Psoas muscle (tissue), 8 donors: ENCODE results near the gene QSOX1. TPM values are rescaled to one million over a fixed set of nuclear protein-coding genes. Genes with fewer than 3 reads are reported as not detected.
A peak's percentile ranks its signal among the peaks of the same experiment; 100 is the strongest.

Source experiments
- ATAC-seq, 4 donors: fragments of 200-7000 bp; cut with Tn5 transposase; one replicate each; pipeline ENCODE4 v1.9.1; 2020; ENCODE audit warnings: moderate library complexity in 3 of 4, mild to moderate bottlenecking in 2 of 4
- DNase-seq, 2 donors: peaks; one replicate each; pipeline ENCODE4 v3.0.0-alpha.2; 2020
- H3K27ac ChIP-seq: fragments of 200-600 bp; one replicate; pipeline ENCODE4 v1.8.0; 2022
- H3K27me3 ChIP-seq, 3 donors: fragments of 200-600 bp in 1 of 3; one replicate each; pipeline versions ENCODE4 v1.6.1 to v1.8.0; 2013 to 2022; ENCODE audit warnings: low read length in 2 of 3, mild to moderate bottlenecking in 2 of 3, moderate library complexity in 1 of 3; ENCODE audit not compliant: insufficient read depth in 3 of 3
- H3K36me3 ChIP-seq, 2 donors: fragments of 200-600 bp in 1 of 2; one replicate each; pipeline versions ENCODE4 v1.6.1 to v1.8.0; 2013 to 2022; ENCODE audit warnings: low read depth in 1 of 2, mild to moderate bottlenecking in 1 of 2, moderate library complexity in 1 of 2; ENCODE audit not compliant: insufficient read depth in 1 of 2
- H3K4me1 ChIP-seq: fragments of 200-600 bp; one replicate; pipeline ENCODE4 v1.8.0; 2022
- H3K4me3 ChIP-seq: fragments of 200-600 bp; one replicate; pipeline ENCODE4 v1.8.0; 2022; ENCODE audit warnings: mild to moderate bottlenecking
- H3K9me3 ChIP-seq: fragments of 200-600 bp; one replicate; pipeline ENCODE4 v1.8.0; 2022
- CTCF ChIP-seq: fragments of 200-600 bp; IDR thresholded peaks from one replicate; pipeline ENCODE4 v1.8.0; 2022; ENCODE audit warnings: antibody characterized with exemption
- WGBS, 3 donors: extraction: QIAGEN DNeasy Blood & Tissue Kit; methylation state at CpG; one replicate each; pipeline versions ENCODE4 v1.1.6 to v1.1.7; 2013; 5-methylcytosine and 5-hydroxymethylcytosine counted together
- intact Hi-C, 2 donors: fragments of 100-400 bp; cut with DNase I; formaldehyde crosslinking; loops; one replicate each; pipeline versions ENCODE4 v1.11.0 to v1.14.2; 2022
- polyA plus RNA-seq, 3 donors: library from polyadenylated mRNA; stranded (reverse); fragments of 200-250 nt; gene quantifications; one replicate each; pipeline ENCODE4 v1.2.3, GENCODE V29; 2013
- total RNA-seq, 4 donors: library from RNA; stranded (reverse); fragmentation: NEBNext Ultra II Directional in 2 of 4; extraction: Animal tissue kit (Norgen Biotek cat#: 25700) in 2 of 4; gene quantifications; one replicate each; pipeline versions ENCODE4 v1.2.1 to v1.2.4, GENCODE V29; 2021 to 2023
- donor health status: healthy with polysubstance abuse.
- donor health status: DM: no; HTN: no; CAD: no; lungs with moderate emphysema.
- donor health status: Bipolar disorder and iron deficiency.
- donor health status: healthy.
- donor health status: DM: yes; HTN: yes; CAD: no.
- donor health status: DM: no; HTN: no; CAD: no.
- donor health status: DM: no; HTN: no; CAD: no.
- donor health status: DM: yes; HTN: yes; CAD: no.

Gene QSOX1
- total and polyA plus RNA-seq, 7 donors, result 21.5 to 159 (median 41.3) TPM

DNA sequence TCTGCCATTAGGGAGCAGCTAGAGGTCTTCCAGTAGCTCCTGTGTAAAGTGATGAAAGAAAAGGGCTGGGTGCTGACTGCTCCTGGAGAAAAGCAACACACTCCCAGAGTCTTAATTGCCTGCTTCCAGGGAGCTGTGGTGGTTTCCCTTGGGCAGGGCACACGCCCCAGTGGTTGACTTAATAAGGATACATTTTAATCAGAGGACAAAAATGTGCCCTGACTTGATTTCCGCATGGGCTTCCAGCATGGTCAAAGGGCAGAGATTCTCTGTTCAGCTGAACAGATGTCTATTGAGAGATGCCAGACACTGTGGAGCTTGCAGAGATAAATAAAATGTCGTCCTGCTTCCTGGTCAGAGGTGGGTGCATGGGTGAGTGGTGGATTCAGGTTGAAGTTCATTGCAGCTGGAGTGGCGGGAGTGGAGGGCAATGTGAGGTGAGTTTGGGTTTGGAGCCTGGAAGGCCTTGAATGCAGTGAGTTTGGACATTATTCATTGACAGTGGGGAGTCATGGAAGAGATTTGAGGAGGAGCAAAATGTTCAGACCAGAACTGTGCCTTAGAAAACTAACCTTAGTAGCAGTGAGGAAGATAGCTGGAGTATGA, 16.0 kb downstream of the QSOX1 start:
- TF ChIP-seq CTCF, result no peak
- no peak overlapping the region for H3K4me3 ChIP-seq
- H3K36me3 ChIP-seq, result no peaks in the 10 kb centered on the region
- H3K4me1 ChIP-seq, result peaks cover 48% of the 10 kb centered on the region
- intact Hi-C loops, result loop anchor here (10.0 kb wide), 3 partner anchors 286 to 466 kb away; partner anchors contain the start of gene TOR1AIP1 (in 1 of the 2)
- ATAC-seq, result no peak
- H3K27ac ChIP-seq, result no peak overlapping the region
- no peak for DNase-seq
- H3K9me3 ChIP-seq, result no peaks in the 10 kb centered on the region
- H3K27me3 ChIP-seq, result no peaks in the 10 kb centered on the region
- 71 to 83% (median 78%) methylated on average over 4 of the region's 4 CpGs for WGBS, 3 donors

- Histone ChIP-seq H3K36me3 (peaks cover 0 to 6% of the 10 kb centered on the region in 2 donors), H3K9me3 (no peaks in the 10 kb centered on the region), H3K27ac (no peak overlapping the region), H3K4me1 (peaks cover 38% of the 10 kb centered on the region), H3K27me3 (no peaks in the 10 kb centered on the region), H3K4me3 (no peak overlapping the region)
- DNase-seq, result no peak
- intact Hi-C loops, result loop anchor here (10.0 kb wide), 3 partner anchors 287 to 467 kb away; partner anchors contain the start of gene TOR1AIP1 (in 1 of the 2)
- 90 to 96% (median 91%) methylated on average over 8 of the region's 8 CpGs for WGBS, 3 donors
- no peak for ATAC-seq
- TF ChIP-seq CTCF, result no peak
Observed at GRCh38 chr1:180171691-180172090, 17.0 kb downstream of the QSOX1 start.

DNA sequence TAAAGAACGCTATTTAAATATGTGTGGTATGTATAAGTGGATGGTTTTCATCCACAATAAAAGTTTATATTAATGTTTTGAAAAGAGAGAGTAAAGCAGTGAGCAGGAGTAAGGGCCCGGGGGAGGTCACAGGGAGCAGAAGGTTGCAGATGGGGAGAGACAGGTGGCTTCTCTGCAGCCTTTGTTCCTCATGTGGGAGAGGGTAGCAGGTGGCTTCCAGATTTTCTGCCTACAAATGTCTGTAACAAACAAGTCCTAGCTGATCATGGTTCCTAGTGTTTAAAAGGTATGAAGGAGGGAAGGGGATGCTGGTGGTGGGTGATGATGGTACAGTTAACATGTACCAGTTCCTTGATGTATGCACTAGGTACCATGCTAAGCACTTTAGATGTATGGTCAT, 18.8 kb downstream of the QSOX1 start:
- intact Hi-C loops, result loop anchor here (10.0 kb wide), 3 partner anchors 289 to 469 kb away; partner anchors contain the start of gene TOR1AIP1 (in 1 of the 2)
- ATAC-seq (no peak), DNase-seq (no peak)
- Histone ChIP-seq H3K36me3 (peaks cover 0 to 6% of the 10 kb centered on the region in 2 donors), H3K27me3 (no peaks in the 10 kb centered on the region), H3K4me1 (peaks cover 22% of the 10 kb centered on the region), H3K27ac (peak overlapping the region; percentile 64), H3K9me3 (no peaks in the 10 kb centered on the region), H3K4me3 (no peak overlapping the region)
- TF ChIP-seq CTCF, result no peak
- 81 to 85% (median 84%) methylated on average over 2 of the region's 2 CpGs for WGBS, 3 donors

DNA sequence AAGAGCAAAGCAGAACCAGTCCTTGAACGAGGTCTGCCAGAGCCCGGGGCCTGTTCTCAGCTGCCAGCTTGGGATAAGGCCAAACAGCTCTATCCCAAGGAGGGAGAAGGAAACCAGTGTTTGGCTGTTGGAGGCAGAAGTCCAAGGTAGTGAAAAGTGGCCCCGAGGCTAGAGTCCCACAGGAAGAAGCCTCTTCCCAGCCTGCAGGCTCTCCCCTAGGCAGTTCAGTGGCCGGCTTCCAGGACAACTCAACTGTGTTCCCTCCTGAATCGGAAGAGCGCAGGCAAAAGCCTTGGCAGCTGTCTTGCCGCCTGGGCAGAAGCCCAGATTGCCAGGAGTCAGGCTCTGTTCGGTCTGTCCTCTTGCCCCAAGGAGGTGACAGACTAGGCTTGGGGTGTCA, 19.3 kb downstream of the QSOX1 start:
- Histone ChIP-seq H3K27me3 (no peaks in the 10 kb centered on the region), H3K9me3 (no peaks in the 10 kb centered on the region), H3K4me3 (no peak overlapping the region), H3K4me1 (peaks cover 17% of the 10 kb centered on the region), H3K27ac (peak overlapping the region; percentile 64), H3K36me3 (peaks cover 0 to 6% of the 10 kb centered on the region in 2 donors)
- intact Hi-C loops, result loop anchor here (10.0 kb wide), 3 partner anchors 289 to 469 kb away; partner anchors contain the start of gene TOR1AIP1 (in 1 of the 2)
- WGBS, 3 donors, result 4 to 10% (median 6%) methylated on average over 8 of the region's 8 CpGs
- no peak for TF ChIP-seq CTCF
- peak; percentile 84 to 93 for DNase-seq
- ATAC-seq, result peak; percentile 76 to 90 (median 87)
